ENCODE measurements around the gene IRF8. TPM values are rescaled to one million over a fixed set of nuclear protein-coding genes. Genes with fewer than 3 reads are reported as not detected.

IRF8 gene
- total RNA-seq, 5 donors from 2014 or later (not counting 1 experiment from before 2014, with no cell fraction given), result 7.7 to 17.0 (median 10.3) TPM

DNA sequence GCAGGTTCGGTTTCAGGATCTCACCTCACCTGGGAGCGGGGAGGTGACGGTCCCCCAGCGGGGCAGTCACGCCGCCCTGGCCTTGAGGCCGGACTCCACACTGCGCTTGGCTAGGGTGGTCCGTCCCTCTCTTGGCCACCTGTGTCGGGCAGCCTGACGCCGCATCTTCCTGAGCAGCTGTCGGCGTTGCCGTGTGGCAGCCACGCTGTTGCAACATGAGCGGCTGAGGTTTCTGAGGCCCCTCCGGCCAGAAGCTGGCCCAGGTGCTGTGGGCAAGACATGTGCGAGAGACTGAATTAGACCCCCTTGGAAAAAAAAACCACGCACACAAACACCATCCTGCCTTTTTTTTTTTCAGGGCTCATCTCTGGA lies 49.2 kb downstream of the IRF8 start:
- Mint-ChIP-seq H3K27ac (no peak overlapping the region), H3K4me3 (peak overlapping the region; percentile 74 to 87 (median 78)), H3K36me3 (no peaks in the 10 kb centered on the region), H3K27me3 (peaks cover 0 to 11% of the 10 kb centered on the region in 2 donors), H3K4me1 (peaks cover 30 to 40% (median 32%) of the 10 kb centered on the region in 3 donors), H3K9me3 (no peaks in the 10 kb centered on the region)
- no peak for DNase-seq
- ATAC-seq (replicated peaks in 1 of 4), result peak in 1 of 4 experiments; percentile 11
- H3K4me1 ChIP-seq (ENCODE audit: control insufficient read depth in 1 of 2, extremely low read depth in 1 of 2, insufficient read depth in 2 of 2, low read length in 2 of 2), result peaks cover 11 to 44% of the 10 kb centered on the region in 2 experiments
- no peak overlapping the region for H3K27ac ChIP-seq (ENCODE audit: low read length)
- ChIA-PET POLR2A (no interaction called here), CTCF (no interaction called here)
- H3K9me3 ChIP-seq, result no peaks in the 10 kb centered on the region
- no peaks in the 10 kb centered on the region for H3K36me3 ChIP-seq (ENCODE audit: control insufficient read depth in 2 of 2, extremely low read depth in 1 of 2, insufficient read depth in 1 of 2, low read length in 1 of 2)
- 57% methylated on average over 20 of the region's 20 CpGs for WGBS (ENCODE audit: insufficient coverage)
- peak overlapping the region; percentile 46 to 50 for H3K4me3 ChIP-seq (ENCODE audit: control insufficient read depth in 1 of 2, extremely low read depth in 1 of 2, low read length in 1 of 2)
- peaks cover 0 to 28% of the 10 kb centered on the region in 2 experiments for H3K27me3 ChIP-seq (replicated peaks in 1 of 2; ENCODE audit: control insufficient read depth in 2 of 2, extremely low read depth in 1 of 2, insufficient read depth in 2 of 2, low read length in 1 of 2)

DNA sequence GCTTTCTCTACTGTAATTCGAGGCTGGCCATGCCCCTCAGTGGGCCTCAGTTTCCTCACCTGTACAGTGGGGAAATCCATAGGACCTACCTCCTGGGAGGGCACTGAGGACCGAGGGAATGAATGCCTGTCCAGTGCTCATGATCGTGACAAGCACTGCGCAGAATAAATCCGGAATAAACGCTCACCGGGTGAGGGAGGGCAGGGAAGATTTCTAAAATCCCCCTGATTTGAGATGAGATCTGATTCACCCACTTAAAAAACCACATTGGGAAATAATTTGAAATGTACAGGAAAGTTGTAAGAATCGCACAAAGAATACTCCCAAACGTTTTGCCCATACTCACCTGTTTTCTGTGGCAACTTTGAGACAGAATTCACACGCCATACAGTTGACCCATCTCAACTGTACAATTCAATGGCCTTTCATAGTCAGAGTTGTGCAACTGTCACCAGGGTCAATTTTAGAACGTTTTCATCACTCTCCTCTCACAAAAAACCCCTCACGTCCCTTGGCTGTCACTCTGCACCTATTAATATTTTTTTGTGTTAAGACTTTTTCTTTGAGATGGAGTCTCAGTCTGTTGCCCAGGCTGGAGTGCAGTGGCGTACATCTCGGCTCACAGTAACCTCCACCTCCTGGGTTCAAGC lies 49.8 kb downstream of the IRF8 start:
- H3K4me1 ChIP-seq (ENCODE audit: control insufficient read depth in 1 of 2, extremely low read depth in 1 of 2, insufficient read depth in 2 of 2, low read length in 2 of 2), result peaks cover 11 to 44% of the 10 kb centered on the region in 2 experiments
- peaks cover 0 to 28% of the 10 kb centered on the region in 2 experiments for H3K27me3 ChIP-seq (replicated peaks in 1 of 2; ENCODE audit: control insufficient read depth in 2 of 2, extremely low read depth in 1 of 2, insufficient read depth in 2 of 2, low read length in 1 of 2)
- Mint-ChIP-seq H3K4me1 (peaks cover 30 to 40% (median 32%) of the 10 kb centered on the region in 3 donors), H3K4me3 (peak overlapping the region in 2 of 3 donors; percentile 49 to 78), H3K9me3 (no peaks in the 10 kb centered on the region), H3K27ac (no peak overlapping the region), H3K36me3 (no peaks in the 10 kb centered on the region), H3K27me3 (peaks cover 0 to 11% of the 10 kb centered on the region in 2 donors)
- 80% methylated on average over 2 of the region's 14 CpGs for WGBS (ENCODE audit: insufficient coverage)
- no peak overlapping the region for H3K4me3 ChIP-seq (ENCODE audit: control insufficient read depth in 1 of 2, extremely low read depth in 1 of 2, low read length in 1 of 2)
- no peaks in the 10 kb centered on the region for H3K9me3 ChIP-seq
- H3K27ac ChIP-seq (ENCODE audit: low read length), result no peak overlapping the region
- POLR2A ChIA-PET, result no interaction called here
- no peaks in the 10 kb centered on the region for H3K36me3 ChIP-seq (ENCODE audit: control insufficient read depth in 2 of 2, extremely low read depth in 1 of 2, insufficient read depth in 1 of 2, low read length in 1 of 2)
- ATAC-seq (replicated peaks in 1 of 4) (no peak), DNase-seq (no peak)
- CTCF ChIA-PET, result no interaction called here

DNA sequence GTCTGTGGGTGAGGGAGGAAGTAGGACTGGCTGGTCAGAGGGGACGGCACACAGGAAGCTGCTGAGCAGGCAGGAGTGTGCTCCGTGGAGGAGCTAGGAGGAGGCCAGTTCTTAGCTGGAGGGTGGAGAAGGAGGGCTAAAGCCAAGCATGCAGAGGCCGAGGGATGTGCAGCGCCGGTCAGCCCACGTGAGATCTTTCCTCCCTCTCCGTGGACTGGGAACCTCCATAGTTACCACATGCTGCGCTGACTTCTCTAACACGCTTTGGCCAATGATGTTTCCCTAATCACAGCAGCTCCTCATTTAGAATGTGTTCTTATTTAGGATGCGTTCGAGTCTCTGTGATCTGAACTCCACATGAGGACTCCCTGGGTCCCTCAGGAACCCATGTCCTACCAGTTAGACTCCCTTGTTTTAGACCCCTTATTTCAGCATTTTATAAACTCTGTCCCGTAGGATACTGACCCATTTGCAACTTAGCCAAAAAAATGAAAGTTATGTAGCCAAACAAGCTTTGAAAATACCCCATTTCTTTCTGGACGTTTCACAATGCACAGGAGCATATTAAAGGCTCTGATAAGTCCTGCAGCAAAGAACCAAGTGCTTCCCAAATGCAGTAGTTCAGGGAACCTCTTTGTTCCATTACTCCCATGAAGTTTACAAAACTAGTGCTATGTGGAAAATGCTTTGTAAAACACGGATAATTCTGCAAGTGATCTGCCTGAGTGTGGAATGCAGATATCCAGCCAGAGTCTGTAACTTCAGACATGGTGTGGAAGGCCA lies 51.4 kb downstream of the IRF8 start:
- no peak overlapping the region for H3K4me3 ChIP-seq (ENCODE audit: control insufficient read depth in 1 of 2, extremely low read depth in 1 of 2, low read length in 1 of 2)
- ATAC-seq (replicated peaks in 1 of 4), result no peak
- 82% methylated on average over 9 of the region's 14 CpGs for WGBS (ENCODE audit: insufficient coverage)
- H3K27me3 ChIP-seq (replicated peaks in 1 of 2; ENCODE audit: control insufficient read depth in 2 of 2, extremely low read depth in 1 of 2, insufficient read depth in 2 of 2, low read length in 1 of 2), result peaks cover 0 to 26% of the 10 kb centered on the region in 2 experiments
- peaks cover 5 to 35% of the 10 kb centered on the region in 2 experiments for H3K4me1 ChIP-seq (ENCODE audit: control insufficient read depth in 1 of 2, extremely low read depth in 1 of 2, insufficient read depth in 2 of 2, low read length in 2 of 2)
- H3K4me1 Mint-ChIP-seq, result peaks cover 21 to 30% (median 25%) of the 10 kb centered on the region in 3 donors
- ChIA-PET CTCF (no interaction called here), POLR2A (no interaction called here)
- no peak for DNase-seq
- no peak overlapping the region for H3K27ac ChIP-seq (ENCODE audit: low read length)
- H3K27me3 Mint-ChIP-seq, result peaks cover 0 to 10% of the 10 kb centered on the region in 2 donors
- no peaks in the 10 kb centered on the region for H3K9me3 ChIP-seq
- H3K27ac Mint-ChIP-seq, result no peak overlapping the region
- H3K36me3 Mint-ChIP-seq, result no peaks in the 10 kb centered on the region
- H3K36me3 ChIP-seq (ENCODE audit: control insufficient read depth in 2 of 2, extremely low read depth in 1 of 2, insufficient read depth in 1 of 2, low read length in 1 of 2), result no peaks in the 10 kb centered on the region
- H3K9me3 Mint-ChIP-seq, result no peaks in the 10 kb centered on the region
- H3K4me3 Mint-ChIP-seq, result no peak overlapping the region

DNA sequence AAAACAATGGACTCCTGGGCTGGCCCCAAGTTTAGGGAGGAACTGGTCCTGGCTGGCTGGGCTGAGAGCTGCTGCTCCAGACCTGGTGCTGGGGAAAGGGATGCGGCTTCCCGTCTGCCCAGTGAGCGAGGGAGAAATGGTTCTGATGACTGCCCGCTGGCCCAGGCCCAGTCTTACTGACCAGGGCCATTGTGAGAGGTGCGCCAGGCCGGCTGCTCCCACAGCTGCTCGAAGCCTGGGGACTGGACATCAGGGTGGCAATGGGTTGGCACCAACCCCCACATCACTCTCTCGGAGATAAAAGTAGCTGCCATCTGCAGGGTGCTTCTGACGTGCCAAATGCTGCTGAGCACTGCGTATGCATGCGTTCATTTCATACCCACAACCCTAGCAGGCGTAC lies 53.2 kb downstream of the IRF8 start:
- POLR2A ChIA-PET, result interaction anchor here in 1 of 2 donors (0.6 kb wide), 1 partner anchor 52 kb away, joined by 3 read pairs; no protein-coding TSS in a partner anchor
- peaks cover 0 to 14% of the 10 kb centered on the region in 2 experiments for H3K27me3 ChIP-seq (replicated peaks in 1 of 2; ENCODE audit: control insufficient read depth in 2 of 2, extremely low read depth in 1 of 2, insufficient read depth in 2 of 2, low read length in 1 of 2)
- H3K36me3 ChIP-seq (ENCODE audit: control insufficient read depth in 2 of 2, extremely low read depth in 1 of 2, insufficient read depth in 1 of 2, low read length in 1 of 2), result no peaks in the 10 kb centered on the region
- CTCF ChIA-PET, result no interaction called here
- H3K4me3 Mint-ChIP-seq, result no peak overlapping the region
- no peaks in the 10 kb centered on the region for H3K9me3 Mint-ChIP-seq
- no peaks in the 10 kb centered on the region for H3K9me3 ChIP-seq
- H3K4me1 Mint-ChIP-seq, result peaks cover 6 to 27% (median 14%) of the 10 kb centered on the region in 3 donors
- no peak overlapping the region for H3K4me3 ChIP-seq (ENCODE audit: control insufficient read depth in 1 of 2, extremely low read depth in 1 of 2, low read length in 1 of 2)
- H3K4me1 ChIP-seq (ENCODE audit: control insufficient read depth in 1 of 2, extremely low read depth in 1 of 2, insufficient read depth in 2 of 2, low read length in 2 of 2), result peaks cover 0 to 20% of the 10 kb centered on the region in 2 experiments
- no peak for ATAC-seq (replicated peaks in 1 of 4)
- no peak for DNase-seq
- 97% methylated on average over 12 of the region's 12 CpGs for whole genome bisulfite sequencing (ENCODE audit: insufficient coverage)
- no peak overlapping the region for H3K27ac ChIP-seq (ENCODE audit: low read length)
- no peaks in the 10 kb centered on the region for H3K36me3 Mint-ChIP-seq
- peaks cover 0 to 4% of the 10 kb centered on the region in 2 donors for H3K27me3 Mint-ChIP-seq
- no peak overlapping the region for H3K27ac Mint-ChIP-seq

DNA sequence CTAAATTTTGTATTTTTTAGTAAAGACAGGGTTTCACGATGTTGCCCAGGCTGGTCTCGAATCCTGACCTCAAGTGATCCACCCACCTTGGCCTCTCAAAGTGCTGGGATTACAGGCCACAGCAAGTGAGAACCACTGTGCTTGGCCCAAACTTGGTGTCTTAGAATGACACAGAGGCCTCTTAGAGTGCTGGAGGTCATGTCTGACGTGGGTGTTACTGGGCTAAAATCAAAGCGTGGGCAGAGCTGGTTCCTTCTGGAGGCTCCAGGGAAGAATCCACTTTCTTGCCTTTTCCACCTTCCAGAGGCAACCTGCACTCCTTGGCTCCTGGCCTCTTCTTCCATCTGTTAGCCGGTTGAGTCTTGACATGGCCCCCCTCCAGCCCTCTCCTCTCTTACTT lies 53.8 kb downstream of the IRF8 start:
- Histone ChIP-seq H3K4me3 (ENCODE audit: control insufficient read depth in 1 of 2, extremely low read depth in 1 of 2, low read length in 1 of 2) (no peak overlapping the region), H3K36me3 (ENCODE audit: control insufficient read depth in 2 of 2, extremely low read depth in 1 of 2, insufficient read depth in 1 of 2, low read length in 1 of 2) (no peaks in the 10 kb centered on the region), H3K27ac (ENCODE audit: low read length) (no peak overlapping the region), H3K9me3 (no peaks in the 10 kb centered on the region), H3K27me3 (replicated peaks in 1 of 2; ENCODE audit: control insufficient read depth in 2 of 2, extremely low read depth in 1 of 2, insufficient read depth in 2 of 2, low read length in 1 of 2) (peaks cover 0 to 18% of the 10 kb centered on the region in 2 experiments), H3K4me1 (ENCODE audit: control insufficient read depth in 1 of 2, extremely low read depth in 1 of 2, insufficient read depth in 2 of 2, low read length in 2 of 2) (peaks cover 0 to 14% of the 10 kb centered on the region in 2 experiments)
- peaks cover 0 to 4% of the 10 kb centered on the region in 2 donors for H3K27me3 Mint-ChIP-seq
- ChIA-PET POLR2A (interaction anchor here in 1 of 2 donors (0.6 kb wide), 1 partner anchor 51 kb away, joined by 3 read pairs; no protein-coding TSS in a partner anchor), CTCF (no interaction called here)
- 86% methylated on average over 2 of the region's 5 CpGs for WGBS (ENCODE audit: insufficient coverage)
- ATAC-seq (replicated peaks in 1 of 4) (no peak), DNase-seq (no peak)
- no peaks in the 10 kb centered on the region for H3K36me3 Mint-ChIP-seq
- H3K4me1 Mint-ChIP-seq, result peaks cover 6 to 21% (median 8%) of the 10 kb centered on the region in 3 donors
- H3K27ac Mint-ChIP-seq, result no peak overlapping the region
- no peak overlapping the region for H3K4me3 Mint-ChIP-seq
- H3K9me3 Mint-ChIP-seq, result no peaks in the 10 kb centered on the region

DNA sequence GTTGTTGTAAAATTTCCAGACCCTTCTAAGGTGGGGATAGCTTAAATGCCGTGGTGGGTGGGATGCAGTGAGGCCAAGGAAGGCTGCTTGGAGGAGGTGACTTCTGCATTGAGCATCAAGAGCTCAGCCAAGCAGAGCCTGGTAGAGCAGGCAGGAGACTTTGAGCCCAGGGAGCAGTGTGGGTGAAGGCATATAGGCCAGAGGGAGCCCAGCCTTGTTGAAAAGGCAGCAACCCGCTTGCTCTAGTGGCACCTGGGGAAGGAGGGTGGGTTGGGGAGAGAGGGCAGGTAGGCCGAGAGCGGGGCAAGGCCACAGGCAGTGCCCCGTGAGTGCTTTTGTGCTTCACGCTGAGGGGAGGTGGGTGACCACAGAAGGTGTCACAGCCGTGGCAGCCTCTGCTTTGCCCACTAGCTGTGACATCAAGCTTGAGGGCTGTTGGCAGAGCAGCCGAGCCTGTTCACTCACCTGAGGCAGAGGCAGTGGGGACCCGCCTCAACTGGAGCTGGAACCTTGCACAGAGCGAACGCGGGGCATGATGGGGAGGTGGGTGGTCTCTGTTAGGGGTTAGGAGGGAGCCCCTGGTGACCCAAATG lies 56.1 kb downstream of the IRF8 start:
- WGBS (ENCODE audit: insufficient coverage), result 79% methylated on average over 7 of the region's 12 CpGs
- no peaks in the 10 kb centered on the region for H3K9me3 ChIP-seq
- Mint-ChIP-seq H3K4me1 (peaks cover 2 to 11% (median 3%) of the 10 kb centered on the region in 3 donors), H3K9me3 (no peaks in the 10 kb centered on the region), H3K27me3 (peaks cover 0 to 4% of the 10 kb centered on the region in 2 donors), H3K27ac (no peak overlapping the region), H3K4me3 (no peak overlapping the region), H3K36me3 (no peaks in the 10 kb centered on the region)
- H3K27me3 ChIP-seq (replicated peaks in 1 of 2; ENCODE audit: control insufficient read depth in 2 of 2, extremely low read depth in 1 of 2, insufficient read depth in 2 of 2, low read length in 1 of 2), result peaks cover 0 to 10% of the 10 kb centered on the region in 2 experiments
- DNase-seq (no peak), ATAC-seq (replicated peaks in 1 of 4) (no peak)
- H3K4me1 ChIP-seq (ENCODE audit: control insufficient read depth in 1 of 2, extremely low read depth in 1 of 2, insufficient read depth in 2 of 2, low read length in 2 of 2), result peaks cover 0 to 5% of the 10 kb centered on the region in 2 experiments
- H3K36me3 ChIP-seq (ENCODE audit: control insufficient read depth in 2 of 2, extremely low read depth in 1 of 2, insufficient read depth in 1 of 2, low read length in 1 of 2), result no peaks in the 10 kb centered on the region
- ChIA-PET POLR2A (no interaction called here), CTCF (no interaction called here)
- H3K27ac ChIP-seq (ENCODE audit: low read length), result no peak overlapping the region
- no peak overlapping the region for H3K4me3 ChIP-seq (ENCODE audit: control insufficient read depth in 1 of 2, extremely low read depth in 1 of 2, low read length in 1 of 2)

Measured in T-cell (primary cell).